Amygdala (tissue), 56 donors: Measurements from ENCODE around the gene LRRC23.

Source experiments
- DNase-seq, 56 donors: peaks; one replicate each; lab custom pipeline; 2025; lab: John Stamatoyannopoulos, UW

LRRC23 gene

DNA sequence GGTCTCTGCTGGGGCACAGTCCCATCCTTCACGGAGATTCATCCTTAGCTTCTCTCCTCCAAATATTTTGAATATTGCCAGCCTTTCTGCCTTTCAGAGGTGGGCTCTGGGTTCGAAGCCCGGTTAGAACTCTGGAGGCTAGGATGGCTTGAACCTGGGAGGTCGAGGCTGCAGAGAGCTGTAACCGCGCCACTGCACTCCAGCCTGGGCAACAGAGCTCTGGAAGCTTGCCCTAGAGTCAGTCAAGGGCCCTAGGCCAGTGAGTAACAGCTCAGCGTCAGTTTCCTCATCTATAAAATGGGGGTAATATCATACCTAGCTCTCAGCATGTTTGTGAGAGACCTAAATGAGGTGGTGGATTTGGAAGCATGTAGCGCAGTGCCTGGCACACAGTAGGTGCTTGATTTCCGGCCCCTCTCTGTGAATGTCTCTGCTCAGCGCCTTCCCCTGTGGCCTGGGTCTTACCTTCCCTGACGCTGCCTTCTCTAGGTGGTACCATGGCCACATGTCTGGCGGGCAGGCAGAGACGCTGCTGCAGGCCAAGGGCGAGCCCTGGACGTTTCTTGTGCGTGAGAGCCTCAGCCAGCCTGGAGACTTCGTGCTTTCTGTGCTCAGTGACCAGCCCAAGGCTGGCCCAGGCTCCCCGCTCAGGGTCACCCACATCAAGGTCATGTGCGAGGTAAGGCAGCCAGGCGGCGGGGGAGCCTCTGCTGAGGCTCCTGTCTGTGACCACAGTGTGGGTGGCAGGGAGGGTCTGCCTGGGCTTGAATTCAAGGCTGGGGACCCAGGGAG, 49.9 kb downstream of the LRRC23 start:
- DNase-seq: no peak

DNA sequence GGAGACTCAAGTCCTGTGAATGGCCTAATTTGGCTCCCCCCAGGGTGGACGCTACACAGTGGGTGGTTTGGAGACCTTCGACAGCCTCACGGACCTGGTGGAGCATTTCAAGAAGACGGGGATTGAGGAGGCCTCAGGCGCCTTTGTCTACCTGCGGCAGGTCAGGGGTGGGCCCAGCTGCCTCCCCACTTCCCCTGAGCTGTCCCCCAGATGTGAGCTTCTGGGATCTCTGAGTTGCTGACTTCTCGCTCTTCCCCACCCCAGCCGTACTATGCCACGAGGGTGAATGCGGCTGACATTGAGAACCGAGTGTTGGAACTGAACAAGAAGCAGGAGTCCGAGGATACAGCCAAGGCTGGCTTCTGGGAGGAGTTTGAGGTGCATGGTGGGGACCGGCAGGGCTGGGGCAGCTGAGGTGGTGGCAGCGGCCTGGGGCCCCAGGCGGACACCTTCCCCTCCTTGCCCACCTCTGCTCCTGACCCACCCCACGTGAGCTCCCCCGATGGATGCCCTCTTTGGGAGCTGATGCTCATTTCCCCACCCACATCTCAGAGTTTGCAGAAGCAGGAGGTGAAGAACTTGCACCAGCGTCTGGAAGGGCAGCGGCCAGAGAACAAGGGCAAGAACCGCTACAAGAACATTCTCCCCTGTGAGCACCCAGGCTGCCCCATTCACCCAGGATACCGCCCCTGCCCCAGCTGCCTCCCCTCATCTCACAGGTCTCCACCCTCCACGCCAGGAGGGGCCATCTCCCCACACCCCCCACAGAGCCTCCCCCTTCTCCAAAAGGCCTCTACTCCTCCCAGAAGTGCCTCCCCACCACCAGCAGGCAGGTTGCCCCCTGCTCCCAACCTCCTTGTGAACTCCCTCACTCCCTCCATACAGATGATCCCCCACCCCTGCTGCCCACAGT, 50.7 kb downstream of the LRRC23 start:
- no peak for DNase-seq

DNA sequence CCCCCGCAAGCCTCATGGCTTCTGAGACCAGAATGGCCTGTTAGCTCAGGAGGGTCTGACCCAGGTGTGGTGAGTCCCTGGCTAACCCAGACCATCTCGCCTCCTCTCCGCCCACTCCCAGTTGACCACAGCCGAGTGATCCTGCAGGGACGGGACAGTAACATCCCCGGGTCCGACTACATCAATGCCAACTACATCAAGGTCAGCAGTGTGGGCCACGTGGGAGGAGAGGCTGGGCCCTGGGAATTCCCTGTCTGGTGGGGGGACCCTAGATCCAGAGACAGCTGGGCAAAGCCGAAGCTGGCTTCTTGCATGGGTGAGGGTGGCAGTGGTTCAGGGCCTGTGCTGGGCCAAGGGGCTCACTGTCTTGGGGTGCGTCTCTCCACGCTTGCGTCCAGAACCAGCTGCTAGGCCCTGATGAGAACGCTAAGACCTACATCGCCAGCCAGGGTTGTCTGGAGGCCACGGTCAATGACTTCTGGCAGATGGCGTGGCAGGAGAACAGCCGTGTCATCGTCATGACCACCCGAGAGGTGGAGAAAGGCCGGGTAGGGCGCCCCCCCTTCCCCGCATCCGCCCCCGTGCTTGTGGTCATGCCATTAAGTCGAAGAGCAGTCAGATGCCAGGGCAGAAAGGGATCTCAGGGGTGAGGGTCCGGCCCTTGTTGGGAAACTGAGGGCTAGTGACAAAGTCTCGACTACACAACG, 51.6 kb downstream of the LRRC23 start:
- no peak for DNase-seq

DNA sequence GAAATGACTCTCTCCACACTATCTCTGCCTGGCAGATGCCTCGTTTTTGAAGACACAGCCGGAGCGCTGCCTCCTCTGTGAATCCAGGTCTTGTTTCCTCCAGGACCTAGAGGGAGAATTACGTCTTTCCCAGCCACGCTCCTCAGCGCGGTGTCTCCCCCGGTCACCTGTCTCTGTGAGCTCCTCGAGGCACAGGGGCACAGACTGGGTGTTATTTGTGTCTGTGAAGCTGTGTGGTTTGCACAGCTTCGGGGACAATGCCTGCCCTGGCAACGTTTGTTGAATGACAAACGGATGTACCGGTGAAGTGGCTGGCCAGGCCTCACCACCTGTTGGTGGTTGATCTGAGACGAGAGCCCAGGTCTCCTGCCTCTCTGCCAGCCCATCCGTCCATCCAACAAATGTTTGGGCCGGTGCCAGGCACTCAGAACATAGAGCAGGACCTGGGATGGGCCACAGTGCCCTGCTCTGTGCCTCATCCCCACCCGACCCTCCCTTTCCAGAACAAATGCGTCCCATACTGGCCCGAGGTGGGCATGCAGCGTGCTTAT, 52.6 kb downstream of the LRRC23 start:
- DNase-seq: no peak

DNA sequence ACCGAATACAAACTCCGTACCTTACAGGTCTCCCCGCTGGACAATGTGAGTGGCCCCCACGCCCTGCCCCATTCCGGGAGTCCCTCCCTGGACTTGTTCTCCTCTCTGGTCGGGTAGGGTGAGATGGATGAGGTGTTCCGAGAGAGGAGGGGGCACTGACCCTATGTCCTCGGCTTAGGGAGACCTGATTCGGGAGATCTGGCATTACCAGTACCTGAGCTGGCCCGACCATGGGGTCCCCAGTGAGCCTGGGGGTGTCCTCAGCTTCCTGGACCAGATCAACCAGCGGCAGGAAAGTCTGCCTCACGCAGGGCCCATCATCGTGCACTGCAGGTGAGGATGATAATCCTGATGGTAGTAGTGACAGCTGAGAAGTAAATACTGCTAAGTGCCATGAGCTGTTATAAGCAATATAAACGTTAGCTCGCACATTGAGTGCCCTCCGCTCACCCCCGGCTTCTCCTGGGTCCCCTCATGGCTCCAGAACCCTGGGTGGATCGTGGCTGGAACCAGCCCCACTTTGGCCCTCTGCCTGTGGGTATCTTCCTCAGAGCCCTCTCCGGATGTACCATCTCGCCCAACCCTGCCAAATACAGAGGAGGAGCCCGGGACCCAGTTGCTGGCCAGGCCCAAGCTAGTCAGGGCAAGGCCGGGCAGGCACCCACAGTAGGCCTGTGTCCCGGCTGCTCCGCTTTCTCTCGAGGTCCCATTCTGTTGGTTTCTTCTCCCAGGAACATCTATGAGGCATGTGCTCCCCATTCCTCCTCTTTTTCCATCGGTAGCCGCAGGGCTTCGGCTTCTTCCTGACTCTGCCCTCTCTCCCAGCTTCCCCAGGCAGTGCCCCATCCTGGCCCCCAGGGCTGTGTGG, 53.4 kb downstream of the LRRC23 start:
- no peak for DNase-seq

DNA sequence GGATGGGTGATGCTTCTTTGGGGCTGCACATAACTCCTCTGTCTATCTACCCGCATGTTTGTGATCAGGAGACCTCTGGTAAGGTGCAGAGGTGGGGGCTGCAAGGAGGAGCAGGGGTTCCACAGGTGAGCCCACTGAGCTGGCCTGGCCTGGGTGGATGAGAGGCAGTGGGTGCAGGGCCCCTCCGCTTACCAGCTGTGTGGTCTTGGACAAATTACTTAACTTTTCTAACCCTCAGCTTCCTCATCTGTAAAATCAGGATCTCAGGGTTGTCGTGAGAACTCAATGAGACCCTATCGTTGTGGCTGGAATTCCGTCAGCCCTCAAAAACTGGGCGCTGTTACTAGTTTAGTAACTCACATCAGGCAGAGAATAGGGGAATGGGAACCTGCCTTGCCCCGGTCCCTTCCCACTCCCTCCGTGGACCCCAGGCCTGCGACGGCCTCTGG, 54.0 kb downstream of the LRRC23 start:
- DNase-seq: no peak

DNA sequence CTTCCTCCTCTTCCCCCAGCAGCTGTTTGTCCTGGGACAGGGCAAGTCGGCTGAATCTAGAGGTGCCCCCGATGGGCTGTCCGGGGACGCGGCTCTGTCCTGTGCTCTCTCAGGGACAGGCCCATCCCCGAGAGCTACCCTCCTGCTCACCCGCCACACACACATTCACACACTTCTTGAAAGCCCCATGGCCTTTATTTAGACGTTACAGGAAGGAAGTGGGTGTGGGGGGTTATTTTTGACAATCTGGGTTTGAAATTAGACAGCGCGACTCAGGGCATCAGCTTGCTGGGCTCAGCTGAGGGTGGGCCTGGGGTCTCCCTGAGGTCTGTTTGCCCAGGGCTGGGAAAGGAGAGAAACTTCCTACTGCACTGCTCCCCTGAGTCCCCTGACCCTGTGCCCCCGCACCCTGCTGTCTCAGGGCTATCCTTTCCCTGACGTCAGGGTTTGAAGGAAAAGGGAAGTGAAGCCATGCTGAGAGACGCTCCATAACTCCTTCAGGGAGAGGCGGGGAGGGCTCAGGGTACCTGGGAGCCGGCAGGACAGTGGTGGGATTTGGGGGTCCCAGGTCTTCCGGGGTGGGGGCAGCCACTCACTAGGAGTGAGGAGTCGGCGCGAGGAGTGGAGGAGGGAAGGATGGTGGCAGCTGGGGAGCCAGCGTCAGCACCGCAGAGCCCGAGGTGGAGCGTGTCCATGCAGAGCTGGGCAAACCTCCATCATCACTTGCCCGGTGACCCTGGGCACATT, 54.6 kb downstream of the LRRC23 start:
- DNase-seq: peak in 3 of 56 donors; percentile 15 to 49 (median 35)

DNA sequence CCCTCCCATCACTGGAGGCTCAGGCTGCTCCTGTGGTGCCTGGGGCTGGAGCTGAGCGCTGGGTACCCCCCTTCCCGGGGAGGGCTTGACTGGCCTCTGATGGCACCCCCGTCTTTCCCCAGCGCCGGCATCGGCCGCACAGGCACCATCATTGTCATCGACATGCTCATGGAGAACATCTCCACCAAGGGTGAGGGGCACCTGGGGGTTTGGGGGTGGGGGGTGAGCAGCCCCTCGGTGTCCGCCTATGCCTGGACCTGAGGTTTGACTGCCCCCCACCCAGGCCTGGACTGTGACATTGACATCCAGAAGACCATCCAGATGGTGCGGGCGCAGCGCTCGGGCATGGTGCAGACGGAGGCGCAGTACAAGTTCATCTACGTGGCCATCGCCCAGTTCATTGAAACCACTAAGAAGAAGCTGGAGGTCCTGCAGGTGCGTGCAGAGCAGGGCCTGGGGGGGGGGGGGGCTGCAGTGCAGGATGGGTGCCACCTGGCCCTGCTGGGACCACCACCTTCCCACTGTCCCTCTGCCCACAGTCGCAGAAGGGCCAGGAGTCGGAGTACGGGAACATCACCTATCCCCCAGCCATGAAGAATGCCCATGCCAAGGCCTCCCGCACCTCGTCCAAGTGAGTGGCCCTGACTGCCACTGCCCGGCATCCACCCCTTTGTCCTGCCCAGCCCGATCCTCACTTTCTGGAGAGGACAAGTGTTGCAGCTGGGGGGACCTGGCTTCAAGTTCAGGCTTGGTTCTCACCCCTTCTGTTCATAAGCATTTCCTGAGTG, 55.4 kb downstream of the LRRC23 start:
- DNase-seq: no peak

DNA sequence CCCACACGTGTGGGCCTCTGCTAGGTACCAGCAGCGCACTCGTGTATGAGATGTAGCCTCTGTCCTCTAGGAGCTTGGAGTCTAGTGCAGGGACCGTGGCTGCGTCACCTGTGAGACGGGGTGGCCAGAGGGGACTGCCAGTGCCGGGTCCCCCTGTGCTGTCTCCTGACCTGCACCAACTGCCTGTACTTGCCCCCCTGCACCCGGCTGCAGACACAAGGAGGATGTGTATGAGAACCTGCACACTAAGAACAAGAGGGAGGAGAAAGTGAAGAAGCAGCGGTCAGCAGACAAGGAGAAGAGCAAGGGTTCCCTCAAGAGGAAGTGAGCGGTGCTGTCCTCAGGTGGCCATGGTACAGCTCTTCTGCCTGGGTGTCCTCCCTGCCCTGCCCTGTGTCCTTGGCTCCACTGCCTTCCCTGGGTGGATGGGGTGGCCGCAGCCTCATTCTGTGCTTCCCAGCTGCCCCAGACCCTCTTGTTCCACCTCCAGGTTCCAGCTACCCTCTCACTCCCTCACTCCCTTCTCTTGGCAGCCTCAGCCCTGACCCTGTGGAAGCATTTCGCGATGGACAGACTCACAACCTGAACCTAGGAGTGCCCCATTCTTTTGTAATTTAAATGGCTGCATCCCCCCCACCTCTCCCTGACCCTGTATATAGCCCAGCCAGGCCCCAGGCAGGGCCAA, 56.1 kb downstream of the LRRC23 start:
- DNase-seq: no peak

DNA sequence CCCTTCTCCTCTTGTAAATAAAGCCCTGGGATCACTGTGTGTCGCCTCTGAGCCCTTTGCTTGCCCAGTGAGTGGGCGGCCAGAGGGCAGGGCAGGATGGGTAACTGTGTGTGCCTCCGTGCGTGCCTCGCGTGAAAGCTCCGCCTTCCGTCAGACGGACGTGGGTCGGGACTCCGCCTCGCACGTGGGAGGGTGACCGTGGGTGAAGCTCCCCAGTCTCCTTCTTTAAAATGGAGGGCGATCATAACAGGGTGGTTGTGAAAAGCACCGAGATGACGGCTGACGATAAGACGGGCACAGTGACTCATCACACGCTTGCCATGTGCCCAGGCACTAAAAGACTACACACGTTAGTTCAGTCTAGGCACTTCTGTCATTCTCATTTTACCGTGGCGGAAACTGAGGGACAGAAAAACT, 56.7 kb downstream of the LRRC23 start:
- DNase-seq: no peak

DNA sequence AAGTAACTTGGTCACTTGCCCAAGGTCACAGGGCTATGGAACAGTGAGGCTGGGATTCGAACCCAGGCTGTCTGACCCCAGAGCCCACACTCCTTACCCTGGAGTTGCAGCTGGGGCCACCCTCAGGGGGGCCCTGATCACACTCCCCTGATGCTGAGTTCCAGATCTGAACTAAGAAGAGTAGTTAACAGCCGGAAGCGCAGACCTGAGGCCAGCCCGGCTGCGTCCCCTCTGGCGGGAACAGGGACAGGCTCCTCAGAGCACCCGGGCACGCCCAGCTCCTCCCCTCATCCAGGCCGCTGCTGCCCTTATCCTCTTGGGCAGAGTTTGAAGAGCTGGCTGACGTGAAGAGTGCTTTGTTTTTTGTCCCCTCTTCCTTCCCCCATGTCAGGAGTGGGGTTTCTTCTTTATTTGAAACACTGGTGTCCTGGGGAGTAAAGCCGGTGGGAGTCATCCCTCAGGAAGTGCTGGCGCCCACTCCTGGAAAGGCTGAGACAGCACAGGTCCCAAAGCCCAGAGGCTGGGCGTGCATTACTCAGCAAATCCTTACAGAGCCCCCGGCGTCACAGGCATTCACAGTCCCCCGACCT, 57.2 kb downstream of the LRRC23 start:
- DNase-seq: peak in 6 of 56 donors; percentile 25 to 39 (median 30)

DNA sequence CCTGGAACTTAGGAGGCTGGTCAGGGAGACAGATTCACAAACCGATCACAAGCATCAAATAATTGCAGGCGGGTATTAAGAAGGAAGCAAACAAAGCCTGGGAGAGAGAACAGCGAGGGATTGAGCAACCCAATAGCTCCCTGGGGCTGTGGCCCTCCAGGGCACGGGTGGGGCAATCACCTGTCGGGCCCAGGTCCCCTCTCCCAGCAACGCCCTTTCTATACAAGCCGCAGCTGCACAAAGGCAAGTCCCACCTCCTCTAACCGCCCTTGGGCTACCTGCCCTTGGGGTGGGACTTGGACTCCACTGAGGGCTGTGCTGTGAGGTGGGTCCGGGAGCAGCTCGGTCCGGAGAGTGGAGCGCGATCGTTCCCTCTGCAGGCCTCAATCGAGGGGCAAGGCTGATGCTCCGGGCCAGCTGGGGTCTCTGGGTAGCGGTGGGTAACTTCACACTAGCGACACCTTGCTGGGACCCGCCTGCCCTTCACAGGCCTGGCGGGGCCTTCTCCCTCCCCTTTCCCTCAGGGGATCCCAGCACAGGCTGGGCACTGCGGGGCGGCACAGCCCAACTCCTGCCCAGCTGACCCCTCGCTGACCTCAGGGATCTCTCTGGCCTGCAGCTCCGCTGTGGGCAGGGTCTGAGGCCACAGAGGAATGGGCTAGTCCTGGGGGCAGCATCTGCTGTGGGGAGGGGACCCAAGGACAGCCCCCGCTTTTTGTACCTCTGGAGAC, 57.8 kb downstream of the LRRC23 start:
- DNase-seq: no peak

DNA sequence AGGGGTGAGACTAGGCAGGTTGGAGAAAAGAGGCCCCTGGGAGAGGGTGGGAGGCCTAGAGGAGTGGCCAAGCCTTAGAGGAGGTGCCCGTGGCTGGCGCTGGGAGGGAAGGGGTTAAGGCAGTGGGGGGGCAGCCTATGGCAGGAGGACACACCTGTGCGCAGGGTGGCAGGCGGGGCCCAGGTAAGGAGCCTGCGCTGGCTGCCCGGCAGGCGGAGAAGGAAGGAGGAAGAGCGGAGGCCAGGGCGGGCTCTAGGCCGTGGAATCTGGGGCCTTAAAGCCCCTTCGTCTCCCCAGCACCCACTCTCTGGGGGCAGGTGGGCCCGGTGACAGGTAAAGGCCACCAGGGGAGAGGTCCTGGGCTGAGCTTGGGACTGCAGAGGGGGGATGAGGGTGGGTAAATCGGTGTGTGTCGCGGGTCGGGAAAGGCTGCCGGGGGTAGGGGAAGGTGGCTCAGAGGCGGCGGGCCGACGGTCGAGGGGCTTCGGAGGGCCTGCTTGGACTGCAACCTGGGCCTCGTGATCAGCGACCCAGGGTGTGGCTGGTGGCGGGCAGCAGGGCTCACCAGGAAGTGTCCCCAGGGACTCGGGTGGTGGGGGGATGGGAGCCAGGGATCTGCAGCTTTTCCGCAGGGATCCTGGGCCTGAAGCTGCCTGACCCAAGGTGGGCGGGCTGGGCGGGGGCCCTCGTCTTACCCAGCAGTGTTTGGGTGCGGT, 58.6 kb downstream of the LRRC23 start:
- no peak for DNase-seq
